ENCODE measurements around the gene MYD88.
"Not testable (repeated sequence)": the region's sequence is repeated elsewhere in the genome, so short reads cannot be mapped to it uniquely, and the experiment has no call there.

MYD88 gene

DNA sequence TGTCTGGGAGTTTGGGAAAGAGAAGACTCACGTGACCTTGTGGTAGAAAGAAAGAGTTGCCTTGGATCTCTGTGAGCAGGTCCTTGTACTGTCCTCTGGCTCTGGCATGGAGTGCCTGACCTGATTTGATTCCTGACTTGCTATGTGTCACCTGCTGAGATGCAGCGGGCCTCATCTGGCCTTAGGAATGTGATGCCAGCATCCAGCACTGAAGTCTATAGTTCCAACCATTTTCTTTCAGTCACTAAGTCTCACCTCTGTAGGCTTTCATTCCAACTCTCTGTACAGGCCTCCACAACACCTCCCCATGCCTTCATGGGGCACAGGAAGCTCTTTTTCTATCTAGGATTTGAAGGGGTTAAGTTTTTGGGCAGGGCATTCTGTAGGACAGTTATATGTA lies 14.8 kb downstream of the MYD88 start:
- Histone ChIP-seq H3K9ac (ENCODE audit: low read length) (no peak overlapping the region), H3K36me3 (ENCODE audit: control insufficient read depth, low read depth, low read length) (no peaks in the 10 kb centered on the region), H3K27ac (ENCODE audit: low read length) (no peak overlapping the region)

DNA sequence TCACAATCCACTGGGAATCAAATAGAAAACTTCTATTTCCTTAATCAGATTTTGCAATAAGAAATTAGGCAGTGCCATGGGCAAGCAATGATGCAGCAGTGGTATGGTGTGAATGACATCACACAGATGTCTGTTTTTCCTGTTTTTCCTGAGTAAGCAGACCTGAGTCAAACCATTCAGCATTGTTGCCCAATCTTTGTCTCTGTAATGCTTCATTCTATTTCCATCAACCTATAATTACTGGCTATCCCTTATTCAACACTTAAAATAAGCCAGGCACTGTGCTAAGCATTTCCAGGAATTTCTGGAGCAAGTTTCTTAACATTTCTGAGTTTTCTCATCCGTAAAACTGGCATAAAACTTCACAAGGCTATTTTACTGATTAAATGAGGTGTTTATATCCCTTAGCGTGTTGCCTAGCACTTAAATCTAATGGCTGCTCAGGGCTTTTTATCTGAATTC lies 15.6 kb downstream of the MYD88 start:
- Histone ChIP-seq H3K4me3 (ENCODE audit: low read length) (no peak overlapping the region), H3K9me3 (ENCODE audit: control insufficient read depth, low read depth, low read length) (no peaks in the 10 kb centered on the region), H3K27ac (ENCODE audit: low read length) (no peak overlapping the region), H3K27me3 (ENCODE audit: control insufficient read depth, insufficient read depth, low read length) (no peaks in the 10 kb centered on the region), H3K4me1 (ENCODE audit: control insufficient read depth, low read depth, low read length) (no peaks in the 10 kb centered on the region), H3K9ac (ENCODE audit: low read length) (no peak overlapping the region), H3K36me3 (ENCODE audit: control insufficient read depth, low read depth, low read length) (no peaks in the 10 kb centered on the region)

More for the DNA sequence above, 14.8 kb downstream of the MYD88 start:
- Histone ChIP-seq H3K27me3 (ENCODE audit: control insufficient read depth, insufficient read depth, low read length) (no peaks in the 10 kb centered on the region), H3K4me3 (ENCODE audit: low read length) (no peak overlapping the region), H3K4me1 (ENCODE audit: control insufficient read depth, low read depth, low read length) (no peaks in the 10 kb centered on the region), H3K9me3 (ENCODE audit: control insufficient read depth, low read depth, low read length) (no peaks in the 10 kb centered on the region)

DNA sequence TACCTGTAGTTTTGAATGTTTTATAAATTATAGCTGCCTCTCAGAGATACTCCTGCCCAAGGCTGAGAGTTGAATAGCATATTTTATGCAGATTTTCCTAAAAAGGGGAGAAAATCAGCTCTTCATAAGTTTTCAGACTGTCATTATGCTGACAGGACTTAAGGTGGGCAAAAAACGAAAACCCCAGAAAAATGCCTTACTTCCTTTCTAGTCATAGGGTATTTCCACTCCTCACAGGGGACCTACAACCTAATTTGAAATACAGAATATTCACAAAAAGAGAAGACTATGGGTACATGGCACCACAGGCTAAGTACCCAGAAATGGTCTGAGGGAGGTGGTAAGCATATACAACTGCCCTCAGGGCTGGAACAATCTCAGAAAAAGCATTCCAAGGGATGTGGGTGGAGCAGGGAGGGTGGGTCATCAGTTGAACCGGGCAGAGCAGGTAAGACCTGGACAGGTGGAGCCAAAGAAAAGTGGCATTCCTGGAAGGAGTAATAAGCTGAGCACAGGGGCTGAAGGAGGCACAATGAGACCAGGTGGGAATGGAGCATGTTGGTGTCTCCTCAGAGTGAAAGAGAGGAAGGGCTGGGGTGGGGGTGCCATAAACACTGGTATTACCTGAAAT lies 16.3 kb downstream of the MYD88 start:
- Histone ChIP-seq H3K9me3 (ENCODE audit: control insufficient read depth, low read depth, low read length) (no peaks in the 10 kb centered on the region), H3K4me1 (ENCODE audit: control insufficient read depth, low read depth, low read length) (no peaks in the 10 kb centered on the region), H3K9ac (ENCODE audit: low read length) (no peak overlapping the region), H3K27ac (ENCODE audit: low read length) (no peak overlapping the region), H3K4me3 (ENCODE audit: low read length) (no peak overlapping the region), H3K36me3 (ENCODE audit: control insufficient read depth, low read depth, low read length) (no peaks in the 10 kb centered on the region), H3K27me3 (ENCODE audit: control insufficient read depth, insufficient read depth, low read length) (no peaks in the 10 kb centered on the region)

DNA sequence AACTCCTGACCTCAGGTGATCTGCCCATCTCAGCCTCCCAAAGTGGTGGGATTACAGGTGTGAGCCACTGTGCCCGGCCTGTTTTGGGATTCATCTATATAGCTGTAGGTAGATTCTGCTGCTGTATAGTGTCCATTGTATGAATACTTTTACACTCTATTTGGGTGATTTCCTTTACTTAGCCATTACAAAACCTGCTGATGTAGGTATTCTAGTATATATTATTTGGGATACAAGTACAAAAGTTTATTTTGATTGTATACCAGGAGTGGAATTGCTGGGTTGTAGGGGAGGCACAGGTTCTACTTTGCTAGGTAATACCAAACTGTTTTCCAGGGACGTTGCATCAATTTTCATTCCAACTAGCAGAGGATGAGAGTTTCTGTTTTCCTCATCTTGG lies 17.4 kb downstream of the MYD88 start:
- Histone ChIP-seq H3K4me3 (ENCODE audit: low read length) (no peak overlapping the region), H3K4me1 (ENCODE audit: control insufficient read depth, low read depth, low read length) (no peaks in the 10 kb centered on the region), H3K27me3 (ENCODE audit: control insufficient read depth, insufficient read depth, low read length) (no peaks in the 10 kb centered on the region), H3K36me3 (ENCODE audit: control insufficient read depth, low read depth, low read length) (no peaks in the 10 kb centered on the region), H3K27ac (ENCODE audit: low read length) (no peak overlapping the region), H3K9me3 (ENCODE audit: control insufficient read depth, low read depth, low read length) (no peaks in the 10 kb centered on the region), H3K9ac (ENCODE audit: low read length) (no peak overlapping the region)

DNA sequence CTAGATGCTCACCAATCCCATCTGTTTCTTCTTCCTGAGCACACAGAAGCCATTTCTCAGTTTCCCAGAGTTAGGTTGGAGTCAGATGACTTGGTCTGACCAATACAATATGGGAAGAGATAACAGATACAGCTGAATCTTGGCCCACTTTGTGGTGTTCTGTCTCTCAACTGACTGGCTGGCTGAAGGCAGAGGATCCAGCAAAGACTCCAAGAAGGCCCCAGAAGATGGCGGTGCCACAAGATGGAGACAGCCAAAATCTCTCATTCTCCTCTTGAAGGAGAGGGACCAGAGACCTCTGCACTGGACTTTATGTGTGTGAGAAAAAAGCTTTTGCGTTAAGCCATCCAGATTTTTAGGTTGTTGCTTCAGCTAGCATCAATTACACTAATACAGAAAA lies 18.7 kb downstream of the MYD88 start:
- Histone ChIP-seq H3K9ac (ENCODE audit: low read length) (no peak overlapping the region), H3K4me1 (ENCODE audit: control insufficient read depth, low read depth, low read length) (no peaks in the 10 kb centered on the region), H3K9me3 (ENCODE audit: control insufficient read depth, low read depth, low read length) (no peaks in the 10 kb centered on the region), H3K27ac (ENCODE audit: low read length) (no peak overlapping the region), H3K36me3 (ENCODE audit: control insufficient read depth, low read depth, low read length) (no peaks in the 10 kb centered on the region), H3K27me3 (ENCODE audit: control insufficient read depth, insufficient read depth, low read length) (no peaks in the 10 kb centered on the region), H3K4me3 (ENCODE audit: low read length) (no peak overlapping the region)

DNA sequence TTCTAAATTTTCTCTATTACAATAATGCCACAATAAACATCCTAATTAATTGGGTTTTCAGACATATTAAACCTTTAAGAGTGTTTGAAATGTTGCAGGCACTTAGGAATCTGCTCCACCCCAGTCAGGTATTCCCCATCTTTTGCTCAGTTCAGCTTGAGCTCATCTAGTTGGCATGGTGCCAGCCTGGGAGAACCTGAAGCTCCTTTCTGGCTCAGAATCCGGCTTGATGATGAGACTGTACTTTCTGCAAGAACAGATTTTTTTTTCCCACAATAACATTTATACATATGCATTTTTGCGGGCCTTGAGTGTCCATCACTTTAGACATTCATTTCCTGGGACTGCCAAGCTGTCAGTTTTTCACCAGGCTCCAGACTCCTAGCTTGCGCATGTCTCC lies 19.1 kb downstream of the MYD88 start:
- Histone ChIP-seq H3K4me3 (ENCODE audit: low read length) (no peak overlapping the region), H3K27ac (ENCODE audit: low read length) (no peak overlapping the region), H3K9ac (ENCODE audit: low read length) (no peak overlapping the region), H3K27me3 (ENCODE audit: control insufficient read depth, insufficient read depth, low read length) (no peaks in the 10 kb centered on the region), H3K9me3 (ENCODE audit: control insufficient read depth, low read depth, low read length) (no peaks in the 10 kb centered on the region), H3K36me3 (ENCODE audit: control insufficient read depth, low read depth, low read length) (no peaks in the 10 kb centered on the region), H3K4me1 (ENCODE audit: control insufficient read depth, low read depth, low read length) (no peaks in the 10 kb centered on the region)

DNA sequence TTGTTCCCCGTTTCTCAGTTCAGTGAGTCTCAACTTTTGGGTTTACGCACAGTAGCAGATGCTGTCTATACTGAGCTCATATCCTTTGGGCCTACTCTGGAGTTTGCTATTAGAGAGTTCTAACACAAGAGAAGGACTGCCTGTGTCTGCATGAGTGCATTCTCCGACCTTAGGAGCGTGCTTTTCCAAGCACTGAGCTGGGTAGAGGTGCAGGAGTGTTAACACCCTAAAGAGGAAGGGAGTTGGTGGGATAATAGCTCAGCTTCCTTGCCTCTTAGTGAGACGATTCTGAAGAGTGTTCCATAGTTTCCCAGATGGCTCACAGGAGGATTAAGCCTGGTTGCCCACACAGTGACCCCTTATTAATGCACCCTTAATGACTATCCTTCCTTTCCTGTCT lies 20.0 kb downstream of the MYD88 start:
- Histone ChIP-seq H3K36me3 (ENCODE audit: control insufficient read depth, low read depth, low read length) (no peaks in the 10 kb centered on the region), H3K4me3 (ENCODE audit: low read length) (no peak overlapping the region), H3K9ac (ENCODE audit: low read length) (no peak overlapping the region), H3K27me3 (ENCODE audit: control insufficient read depth, insufficient read depth, low read length) (no peaks in the 10 kb centered on the region), H3K4me1 (ENCODE audit: control insufficient read depth, low read depth, low read length) (no peaks in the 10 kb centered on the region), H3K9me3 (ENCODE audit: control insufficient read depth, low read depth, low read length) (no peaks in the 10 kb centered on the region), H3K27ac (ENCODE audit: low read length) (no peak overlapping the region)

DNA sequence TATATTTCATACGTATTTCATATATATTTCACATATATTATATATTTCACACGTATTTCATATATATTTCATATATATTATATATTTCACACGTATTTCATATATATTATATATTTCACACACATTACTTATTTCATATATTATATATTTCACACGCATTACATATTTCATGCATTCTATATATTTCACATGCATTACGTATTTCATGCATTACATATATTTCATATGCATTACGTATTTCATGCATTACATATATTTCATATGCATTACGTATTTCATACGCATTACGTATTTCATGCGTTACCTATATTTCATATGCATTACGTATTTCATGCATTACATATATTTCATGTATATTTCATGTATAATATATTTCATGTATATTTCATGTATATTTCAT lies 22.2 kb downstream of the MYD88 start:
- not testable (repeated sequence) for H3K9me3 ChIP-seq (ENCODE audit: control insufficient read depth, low read depth, low read length); H3K4me1 ChIP-seq (ENCODE audit: control insufficient read depth, low read depth, low read length); H3K27me3 ChIP-seq (ENCODE audit: control insufficient read depth, insufficient read depth, low read length); H3K4me3 ChIP-seq (ENCODE audit: low read length); H3K27ac ChIP-seq (ENCODE audit: low read length); H3K36me3 ChIP-seq (ENCODE audit: control insufficient read depth, low read depth, low read length); H3K9ac ChIP-seq (ENCODE audit: low read length)

DNA sequence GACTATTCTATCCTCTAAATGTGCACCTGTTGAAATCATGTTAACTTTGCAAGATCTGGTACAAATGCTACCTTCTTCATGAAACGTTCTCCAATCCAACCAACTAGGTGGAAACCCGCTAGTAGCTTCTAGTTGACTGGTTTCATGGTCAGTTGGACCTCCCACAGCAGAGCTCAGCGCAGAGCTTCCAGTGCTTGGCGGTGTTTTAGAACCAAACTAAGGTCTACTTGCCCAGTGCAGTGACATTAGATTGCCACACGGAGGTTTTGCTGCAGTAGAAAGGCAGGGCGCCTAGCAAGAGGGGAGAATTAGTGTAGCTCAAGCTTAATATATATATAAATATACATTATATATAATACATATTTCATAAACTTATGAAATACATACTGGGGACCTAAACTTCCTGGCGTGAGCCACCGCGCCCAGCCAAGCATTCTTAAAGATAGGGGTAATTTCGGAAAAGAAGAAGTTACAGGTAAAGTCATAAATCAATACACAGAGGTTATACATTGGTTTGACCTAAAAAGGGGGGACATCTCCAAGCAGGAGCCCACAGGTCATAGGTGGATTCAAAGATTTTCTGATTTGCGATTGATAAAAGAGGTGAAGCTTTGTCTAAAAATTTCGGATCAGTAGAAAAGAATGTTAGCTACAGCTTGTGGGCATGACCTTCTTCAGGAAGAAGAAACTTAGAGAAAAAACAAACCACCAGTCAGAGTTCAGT lies 24.8 kb downstream of the MYD88 start:
- H3K27ac ChIP-seq (ENCODE audit: low read length), result no peak overlapping the region
- H3K4me3 ChIP-seq (ENCODE audit: low read length), result no peak overlapping the region
- H3K36me3 ChIP-seq (ENCODE audit: control insufficient read depth, low read depth, low read length), result no peaks in the 10 kb centered on the region
- H3K9ac ChIP-seq (ENCODE audit: low read length), result no peak overlapping the region
- H3K9me3 ChIP-seq (ENCODE audit: control insufficient read depth, low read depth, low read length), result no peaks in the 10 kb centered on the region
- no peaks in the 10 kb centered on the region for H3K27me3 ChIP-seq (ENCODE audit: control insufficient read depth, insufficient read depth, low read length)
- H3K4me1 ChIP-seq (ENCODE audit: control insufficient read depth, low read depth, low read length), result no peaks in the 10 kb centered on the region

DNA sequence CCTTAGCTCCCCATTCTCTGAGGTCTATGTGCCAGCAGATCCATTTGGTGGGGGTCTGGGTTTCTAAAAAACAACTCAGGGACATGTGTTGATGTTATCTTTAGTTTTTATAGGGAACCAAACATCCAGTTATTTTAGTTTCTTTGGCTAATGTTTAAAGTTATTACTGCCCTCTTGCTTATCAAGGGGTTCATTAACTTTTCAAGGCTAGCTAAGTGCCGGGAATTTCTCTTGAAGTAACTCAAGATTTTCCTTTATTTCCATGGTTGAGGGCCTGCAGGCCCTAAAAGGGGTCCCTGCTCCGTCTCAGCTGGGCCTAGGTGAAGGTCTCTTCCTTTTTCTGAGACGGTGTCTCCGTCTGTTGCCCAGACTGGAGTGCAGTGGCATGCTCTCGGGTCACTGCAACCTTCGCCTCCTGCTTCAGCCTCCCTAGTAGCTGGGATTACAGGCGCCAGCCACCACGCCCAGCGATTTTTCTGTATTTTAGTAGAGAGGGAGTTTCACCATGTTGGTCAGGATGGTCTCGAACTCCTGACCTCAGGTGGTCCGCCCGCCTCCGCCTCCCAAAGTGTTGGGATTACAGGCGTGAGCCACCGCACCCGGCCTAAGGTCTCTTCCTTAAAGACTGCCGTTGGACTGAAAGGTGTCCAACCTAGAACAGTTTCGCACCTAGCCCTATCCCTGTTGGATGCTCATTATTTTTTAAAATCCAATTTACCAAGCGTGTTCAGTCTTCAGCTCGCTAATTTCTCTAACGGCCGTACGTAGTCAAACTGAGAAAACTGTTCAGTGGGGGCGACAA lies 25.6 kb downstream of the MYD88 start:
- Histone ChIP-seq H3K9me3 (ENCODE audit: control insufficient read depth, low read depth, low read length) (no peaks in the 10 kb centered on the region), H3K27ac (ENCODE audit: low read length) (no peak overlapping the region), H3K9ac (ENCODE audit: low read length) (peak overlapping the region; percentile 88), H3K27me3 (ENCODE audit: control insufficient read depth, insufficient read depth, low read length) (no peaks in the 10 kb centered on the region), H3K4me1 (ENCODE audit: control insufficient read depth, low read depth, low read length) (no peaks in the 10 kb centered on the region), H3K4me3 (ENCODE audit: low read length) (peak overlapping the region; percentile 90), H3K36me3 (ENCODE audit: control insufficient read depth, low read depth, low read length) (no peaks in the 10 kb centered on the region)

DNA sequence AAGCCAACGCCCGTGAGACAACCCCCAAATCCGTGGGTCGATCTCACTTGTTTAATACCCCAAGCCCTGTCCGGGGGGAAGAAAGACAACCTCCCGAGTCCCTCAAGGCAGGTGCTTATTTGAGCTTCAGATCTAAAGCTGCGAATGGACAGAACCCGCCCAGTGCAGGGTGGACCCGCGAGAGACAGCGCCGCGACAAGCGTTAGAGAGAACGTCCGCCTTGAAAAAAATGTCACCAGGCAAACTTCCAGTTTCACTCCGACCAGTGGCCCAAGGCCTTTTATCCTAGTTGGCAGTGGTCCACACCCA lies 26.1 kb downstream of the MYD88 start:
- Histone ChIP-seq H3K36me3 (ENCODE audit: control insufficient read depth, low read depth, low read length) (no peaks in the 10 kb centered on the region), H3K4me1 (ENCODE audit: control insufficient read depth, low read depth, low read length) (no peaks in the 10 kb centered on the region), H3K9ac (ENCODE audit: low read length) (peak overlapping the region; percentile 88), H3K27me3 (ENCODE audit: control insufficient read depth, insufficient read depth, low read length) (no peaks in the 10 kb centered on the region), H3K4me3 (ENCODE audit: low read length) (peak overlapping the region; percentile 90), H3K27ac (ENCODE audit: low read length) (peak overlapping the region; percentile 96), H3K9me3 (ENCODE audit: control insufficient read depth, low read depth, low read length) (no peaks in the 10 kb centered on the region)

Data from iPS-18a (cell line).